ENCODE measurements around the gene GANC.

DNA sequence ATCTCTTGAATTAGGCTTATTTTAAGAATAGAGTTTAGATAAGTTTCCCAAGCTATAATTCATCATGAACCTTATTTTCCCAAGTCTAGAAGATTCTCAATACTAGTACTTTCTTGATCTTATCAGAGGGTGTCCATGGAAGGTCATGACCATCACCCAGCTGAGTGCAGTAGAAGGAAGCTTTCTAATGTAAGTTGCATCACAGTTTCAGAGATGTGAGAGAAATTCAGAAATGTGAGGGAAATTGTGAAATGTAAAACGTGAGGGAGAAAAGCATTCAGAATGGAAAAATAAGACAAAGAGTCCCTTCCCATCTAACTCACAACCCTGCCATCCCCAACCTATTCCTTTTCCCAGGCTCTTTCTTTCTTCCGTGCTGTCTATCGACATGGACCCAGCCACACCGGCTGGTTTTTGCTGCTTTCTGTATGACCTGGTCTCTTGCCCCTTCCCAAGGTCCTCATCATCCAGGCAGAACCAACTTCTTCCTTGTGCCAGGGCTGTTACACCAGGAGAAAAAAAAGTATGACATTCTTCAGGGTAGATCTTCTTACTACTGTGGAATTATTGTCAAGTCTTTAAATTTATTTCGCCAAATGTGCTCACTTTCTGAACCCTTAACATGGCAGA, 93.0 kb downstream of the GANC start:
- TF ChIP-seq BCL6 (CRISPR knock-in tag; IDR thresholded peaks at IDR 0.05) (no peak), FUS (optimal IDR thresholded peaks at IDR 0.05; ENCODE audit: low read depth, low read length) (no peak), E2F1 (CRISPR knock-in tag; IDR thresholded peaks at IDR 0.05) (no peak), CTCF (IDR thresholded peaks at IDR 0.05 in 2 of 3, conservative IDR thresholded peaks at IDR 0.05 in 1 of 3; ENCODE audit: insufficient read depth in 2 of 3, low read depth in 1 of 3, low read length in 3 of 3) (no peak), RCOR1 (IDR thresholded peaks at IDR 0.05; ENCODE audit: borderline replicate concordance in 1 of 2, low read depth in 2 of 2, low read length in 2 of 2) (no peak)
